GM19438 (cell line): ENCODE measurements around the gene SORBS1.
"Not testable (repeated sequence)": the region's sequence is repeated elsewhere in the genome, so short reads cannot be mapped to it uniquely, and the experiment has no call there.

Experiments used
- ATAC-seq: cut with Tn5 transposase; IDR thresholded peaks from one replicate; pipeline ENCODE4 v1.9.1; 2021; ENCODE audit warnings: low read depth; ENCODE audit not compliant: unreplicated experiment

SORBS1 gene

GRCh38 chr10:95496246-95496911 is 64.8 kb downstream of the SORBS1 start:
- ATAC-seq, result no peak

- no peak for ATAC-seq
Observed at GRCh38 chr10:95493862-95494261, 67.3 kb downstream of the SORBS1 start.

- no peak for ATAC-seq
Observed at GRCh38 chr10:95487994-95488393, 73.2 kb downstream of the SORBS1 start.

- ATAC-seq, result no peak
Observed at GRCh38 chr10:95485056-95485844, 75.9 kb downstream of the SORBS1 start.

GRCh38 chr10:95482501-95483233 is 78.5 kb downstream of the SORBS1 start:
- no peak for ATAC-seq

GRCh38 chr10:95480901-95481491 is 80.2 kb downstream of the SORBS1 start:
- no peak for ATAC-seq

- ATAC-seq, result no peak
Observed at GRCh38 chr10:95480102-95480900, 80.9 kb downstream of the SORBS1 start.

- ATAC-seq, result no peak
Observed at GRCh38 chr10:95478935-95479334, 82.2 kb downstream of the SORBS1 start.

GRCh38 chr10:95478185-95478584 is 83.0 kb downstream of the SORBS1 start:
- no peak for ATAC-seq

- no peak for ATAC-seq
Observed at GRCh38 chr10:95477175-95477520, 84.0 kb downstream of the SORBS1 start.

GRCh38 chr10:95476469-95477174 is 84.5 kb downstream of the SORBS1 start:
- ATAC-seq, result no peak

GRCh38 chr10:95475827-95476468 is 85.2 kb downstream of the SORBS1 start:
- ATAC-seq, result no peak

GRCh38 chr10:95475003-95475383 is 86.2 kb downstream of the SORBS1 start:
- ATAC-seq, result no peak

- ATAC-seq, result no peak
Observed at GRCh38 chr10:95474228-95475002, 86.8 kb downstream of the SORBS1 start.

- ATAC-seq, result no peak
Observed at GRCh38 chr10:95472304-95473088, 88.7 kb downstream of the SORBS1 start.

GRCh38 chr10:95469676-95470075 is 91.5 kb downstream of the SORBS1 start:
- ATAC-seq, result no peak

- no peak for ATAC-seq
Observed at GRCh38 chr10:95469251-95469650, 91.9 kb downstream of the SORBS1 start.

- not testable (repeated sequence) for ATAC-seq
Observed at GRCh38 chr10:95467642-95468041, 93.5 kb downstream of the SORBS1 start.
